HG02763 (cell line): ENCODE data around the gene KRT80.

Experiments used
- ATAC-seq: cut with Tn5 transposase; IDR thresholded peaks from one replicate; pipeline ENCODE4 v1.9.1; 2021; ENCODE audit warnings: mild to moderate bottlenecking, moderate library complexity; ENCODE audit not compliant: unreplicated experiment

KRT80 gene

GRCh38 chr12:52156757-52157565 is 34.9 kb downstream of the KRT80 start:
- ATAC-seq = no peak

GRCh38 chr12:52156311-52156710 is 35.5 kb downstream of the KRT80 start:
- ATAC-seq = no peak

- ATAC-seq = no peak
These were observed 36.6 kb downstream of the KRT80 start for GRCh38 chr12:52155048-52155868.

- no peak for ATAC-seq
These were observed 38.9 kb downstream of the KRT80 start for GRCh38 chr12:52152905-52153317.

- ATAC-seq = no peak
These were observed 39.7 kb downstream of the KRT80 start for GRCh38 chr12:52151837-52152783.

GRCh38 chr12:52151153-52151836 is 40.5 kb downstream of the KRT80 start:
- no peak for ATAC-seq

- no peak for ATAC-seq
These were observed 42.1 kb downstream of the KRT80 start for GRCh38 chr12:52149651-52150241.

- ATAC-seq = no peak
These were observed 42.6 kb downstream of the KRT80 start for GRCh38 chr12:52149182-52149641.

- no peak for ATAC-seq
These were observed 43.2 kb downstream of the KRT80 start for GRCh38 chr12:52148464-52149181.

GRCh38 chr12:52147964-52148463 is 43.8 kb downstream of the KRT80 start:
- ATAC-seq = no peak

GRCh38 chr12:52147367-52147963 is 44.3 kb downstream of the KRT80 start:
- no peak for ATAC-seq

GRCh38 chr12:52146822-52147366 is 44.9 kb downstream of the KRT80 start:
- ATAC-seq = no peak

GRCh38 chr12:52146089-52146821 is 45.6 kb downstream of the KRT80 start:
- no peak for ATAC-seq

GRCh38 chr12:52145228-52146088 is 46.4 kb downstream of the KRT80 start:
- ATAC-seq = no peak

GRCh38 chr12:52144512-52145227 is 47.1 kb downstream of the KRT80 start:
- ATAC-seq = no peak

- no peak for ATAC-seq
These were observed 49.4 kb downstream of the KRT80 start for GRCh38 chr12:52142431-52142830.
